Frontal cortex (tissue), 4 donors: ENCODE data around the gene STK24. TPM values are rescaled to one million over a fixed set of nuclear protein-coding genes. Genes with fewer than 3 reads are reported as not detected.
A peak's percentile ranks its signal among the peaks of the same experiment; 100 is the strongest.
"Not testable (repeated sequence)": the region's sequence is repeated elsewhere in the genome, so short reads cannot be mapped to it uniquely, and the experiment has no call there.

Experiments used
- DNase-seq, 2 donors: peaks; one replicate each; pipeline ENCODE4 v3.0.0; 2012; ENCODE audit warnings: low spot score in 2 of 2
- FAIRE-seq: peaks from 2 replicates; lab custom pipeline; 2012; peaks lifted over from hg19 to GRCh38; lab: Jason Lieb, UNC
- total RNA-seq: library from RNA; depleted of rRNA; stranded (reverse); fragments of >200 nt; gene quantifications from one replicate; pipeline ENCODE4 v1.2.3, GENCODE V29; 2014
- donor health status: control.
- donor health status: control.
- donor health status: control.

The STK24 gene
- total RNA-seq: 26.1 TPM

- DNase-seq (peak; percentile 88 to 91), FAIRE-seq (no peak)
Measured at GRCh38 chr13:98576963-98577835, at the start of gene STK24. TSS of gene STK24 (minus strand) at chr13:98577107. CDS start at chr13:98576786, 321 bp downstream.

- no peak for FAIRE-seq
Measured at GRCh38 chr13:98626298-98626935, 49.5 kb upstream of the STK24 start.

DNA sequence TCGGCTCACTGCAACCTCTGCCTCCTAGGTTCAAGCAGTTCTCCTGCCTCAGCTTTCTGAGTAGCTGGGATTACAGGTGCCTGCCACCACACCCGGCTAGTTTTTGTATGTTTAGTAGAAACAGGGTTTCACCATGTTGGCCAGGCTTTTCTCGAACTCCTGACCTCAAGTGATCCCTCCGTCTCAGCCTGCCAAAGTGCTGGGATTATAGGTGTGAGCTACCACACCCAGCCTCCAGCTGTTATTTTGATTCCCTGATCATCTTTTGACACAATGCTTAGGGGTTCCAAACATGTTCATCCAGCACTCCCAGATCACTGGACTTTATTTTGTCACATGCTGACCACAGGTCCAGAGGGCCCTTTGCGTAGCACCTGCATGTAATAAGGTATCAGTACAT is 47.7 kb upstream of the STK24 start:
- DNase-seq, FAIRE-seq: not testable (repeated sequence)

More at GRCh38 chr13:98626298-98626935, 49.5 kb upstream of the STK24 start:
- no peak for DNase-seq

DNA sequence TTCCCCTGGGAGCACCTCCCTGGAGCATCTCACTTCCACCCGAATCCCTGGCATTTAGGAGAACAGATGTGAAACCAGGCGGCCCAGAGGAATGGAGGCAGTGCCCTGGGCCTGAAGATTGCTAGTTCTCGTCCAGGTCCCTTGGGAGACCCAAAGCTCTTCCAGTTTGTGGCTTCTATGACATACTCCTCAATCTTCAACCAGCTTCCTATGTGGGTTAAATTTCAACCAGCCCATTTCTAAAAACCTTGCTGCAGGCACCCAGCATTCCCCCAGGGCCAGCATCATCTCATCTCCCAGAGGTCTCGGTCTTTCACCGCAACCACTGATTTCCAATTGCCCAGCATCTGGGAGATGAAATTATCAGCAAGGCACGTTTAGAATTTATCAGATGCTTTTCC is 46.0 kb upstream of the STK24 start:
- DNase-seq (no peak), FAIRE-seq (no peak)

GRCh38 chr13:98619556-98619955 is 42.6 kb upstream of the STK24 start:
- no peak for DNase-seq
- no peak for FAIRE-seq

GRCh38 chr13:98615595-98615994 is 38.7 kb upstream of the STK24 start:
- not testable (repeated sequence) for DNase-seq, FAIRE-seq

- FAIRE-seq: no peak
- no peak for DNase-seq
Measured at GRCh38 chr13:98613591-98613990, 36.7 kb upstream of the STK24 start.

DNA sequence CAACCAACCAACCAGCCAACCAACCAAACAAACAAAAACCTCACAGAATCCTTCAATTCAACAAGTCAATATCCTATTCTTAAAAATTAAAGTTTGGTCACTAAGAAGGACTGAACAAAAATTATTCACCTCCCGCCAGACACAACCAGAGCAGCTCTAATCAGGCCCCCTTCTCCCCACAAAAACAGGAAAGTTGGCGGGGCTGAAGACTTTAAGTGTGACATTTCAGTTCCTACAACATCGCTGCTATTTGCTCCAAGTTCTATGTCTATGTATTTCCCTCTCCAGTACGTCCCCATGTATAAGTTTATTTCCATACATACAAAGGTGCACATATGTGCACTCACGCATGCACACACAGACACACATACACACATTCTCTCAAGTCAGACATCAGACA is 32.8 kb upstream of the STK24 start:
- DNase-seq (no peak), FAIRE-seq (no peak)

DNA sequence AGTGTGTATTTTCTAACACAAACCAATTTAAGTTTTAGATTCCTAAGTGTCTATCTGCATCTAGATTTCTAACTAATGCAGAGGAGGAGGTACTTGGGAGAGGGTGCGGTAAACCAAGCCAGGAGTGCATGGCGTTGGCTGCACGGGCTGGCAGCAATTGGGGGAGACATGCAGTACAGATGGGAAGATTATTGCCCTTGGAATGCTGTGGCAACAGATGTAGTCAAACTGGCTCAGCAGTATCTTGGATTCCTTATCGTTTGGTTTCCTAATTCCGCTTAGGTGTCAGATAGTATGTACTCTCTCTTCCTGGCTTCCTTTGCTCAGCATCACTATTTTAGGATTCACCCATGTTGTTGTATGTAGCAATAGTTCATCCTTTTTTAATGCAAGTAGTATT is 29.4 kb upstream of the STK24 start:
- FAIRE-seq (no peak), DNase-seq (no peak)

DNA sequence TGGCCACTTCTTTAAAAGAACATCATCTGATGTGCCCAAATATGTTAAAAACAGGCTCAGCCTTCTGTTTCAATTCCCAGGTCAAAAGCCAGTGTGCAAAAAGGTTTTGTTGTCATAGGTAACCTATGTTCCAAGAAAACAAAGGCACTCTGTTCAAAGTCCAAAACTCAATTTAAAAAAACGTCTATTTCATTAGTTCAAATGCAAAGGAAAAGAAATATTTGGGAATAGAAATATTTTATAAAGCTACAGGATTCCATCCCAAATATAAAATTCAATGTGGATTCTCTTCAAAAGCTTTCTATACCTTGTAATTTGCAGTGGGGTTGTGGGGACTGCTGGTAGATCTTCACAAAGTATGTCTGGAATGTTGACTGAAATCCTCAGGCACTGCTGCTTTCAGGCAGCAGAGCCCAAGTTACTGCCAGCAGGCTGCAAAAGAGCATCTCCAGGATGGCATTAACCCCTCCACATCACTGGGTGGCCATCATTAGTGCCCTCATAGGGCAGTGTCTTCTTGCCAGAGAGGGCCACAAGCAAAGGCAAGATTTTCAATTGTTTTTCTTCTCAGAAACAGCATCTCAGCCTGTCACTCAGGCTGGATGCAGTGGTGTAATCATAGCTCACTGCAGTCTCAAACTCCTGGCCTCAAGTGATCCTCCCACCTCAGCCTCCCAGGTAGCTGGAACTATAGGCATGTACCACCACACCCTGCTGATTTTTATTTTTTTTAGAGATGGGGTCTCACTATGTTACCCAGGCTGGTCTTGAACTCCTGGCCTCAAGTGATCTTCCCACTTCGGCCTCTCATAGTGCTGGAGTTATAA is 22.8 kb upstream of the STK24 start:
- FAIRE-seq: no peak
- no peak for DNase-seq

- FAIRE-seq (no peak), DNase-seq (no peak)
Measured at GRCh38 chr13:98598043-98598442, 21.1 kb upstream of the STK24 start.

- no peak for DNase-seq
- no peak for FAIRE-seq
Measured at GRCh38 chr13:98595134-98595533, 18.2 kb upstream of the STK24 start.

DNA sequence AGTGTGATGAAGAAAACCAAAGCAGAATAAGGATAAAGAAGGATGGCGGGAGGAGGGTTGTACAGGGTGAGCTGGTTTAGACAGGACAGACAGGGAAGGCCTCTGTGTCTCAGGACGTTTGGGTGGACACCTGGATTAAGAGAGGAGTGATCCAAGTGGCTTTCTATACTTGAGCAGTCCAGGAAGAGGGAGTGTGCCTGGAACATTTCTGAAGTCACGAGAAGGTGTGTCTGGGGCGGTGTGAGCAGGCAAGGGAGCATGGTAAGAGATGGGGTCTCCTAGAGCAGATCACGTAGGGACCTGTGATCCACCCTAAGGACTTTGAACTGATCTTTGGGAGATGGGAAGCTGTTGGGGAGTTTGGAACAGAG is 15.4 kb upstream of the STK24 start:
- FAIRE-seq: no peak
- no peak for DNase-seq

- FAIRE-seq (no peak), DNase-seq (no peak)
Measured at GRCh38 chr13:98591721-98592361, 14.9 kb upstream of the STK24 start.

- not testable (repeated sequence) for FAIRE-seq, DNase-seq
Measured at GRCh38 chr13:98590471-98590870, 13.6 kb upstream of the STK24 start.

DNA sequence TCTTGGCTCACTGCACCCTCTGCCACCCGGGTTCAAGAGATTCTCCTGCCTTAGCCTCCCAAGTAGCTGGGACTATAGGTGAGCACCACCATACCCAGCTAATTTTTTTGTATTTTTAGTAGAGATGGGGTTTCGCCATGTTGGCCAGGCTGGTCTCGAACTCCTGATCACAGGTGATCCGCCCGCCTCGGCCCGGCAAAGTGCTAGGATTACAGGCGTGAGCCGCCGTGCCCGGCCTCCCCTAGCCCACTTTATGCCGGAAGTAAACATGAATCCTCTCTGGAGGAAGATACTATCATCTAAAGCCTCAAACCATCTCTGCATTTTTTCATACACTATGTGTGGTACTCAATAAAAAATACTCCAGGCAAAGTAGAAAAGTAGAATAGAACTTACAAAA is 12.6 kb upstream of the STK24 start:
- FAIRE-seq: not testable (repeated sequence)

DNA sequence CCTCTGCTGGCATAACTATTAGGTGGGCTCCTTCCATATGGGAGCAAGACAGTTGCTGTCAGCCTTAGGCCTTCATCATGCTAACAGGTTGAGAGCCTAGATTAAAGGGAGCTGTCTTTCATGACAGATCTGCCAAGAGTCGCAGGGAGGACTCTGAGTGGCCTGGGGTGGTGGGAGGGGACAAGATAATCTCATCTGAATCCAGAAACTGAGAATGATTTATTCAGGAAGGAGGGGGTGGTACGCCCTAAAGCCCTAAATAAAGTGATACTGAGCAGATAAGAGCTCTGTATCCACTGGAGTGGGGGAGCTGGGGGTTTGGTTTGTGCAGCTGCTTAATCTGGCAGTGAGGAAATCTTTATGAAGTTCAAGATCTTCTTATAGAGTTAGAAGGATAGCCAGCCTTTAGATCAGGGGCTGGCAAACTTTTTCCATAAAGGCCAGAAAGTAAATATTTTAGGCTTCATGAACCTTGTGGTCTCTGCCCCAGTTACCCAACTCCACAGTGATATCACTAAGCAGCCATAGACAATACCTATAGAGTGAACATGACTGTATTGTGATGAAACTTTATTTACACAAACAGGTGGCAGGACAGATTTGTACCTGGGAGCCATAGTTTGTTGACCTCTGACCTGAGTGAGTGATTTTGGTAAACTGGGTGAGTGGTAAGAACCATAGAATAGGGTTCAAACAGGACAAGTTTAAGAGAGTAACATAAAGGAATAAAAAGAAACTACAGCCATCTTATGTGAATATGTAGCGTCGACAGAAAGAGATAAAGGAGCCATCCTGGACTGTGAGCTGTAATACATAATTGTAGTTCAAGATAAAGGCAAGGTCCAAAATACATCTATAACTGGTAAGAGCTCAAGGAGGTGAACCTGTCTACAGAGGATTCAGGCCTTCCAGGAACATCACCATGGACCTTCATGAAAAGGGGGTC is 9.8 kb upstream of the STK24 start:
- DNase-seq: no peak
- FAIRE-seq: no peak

More for the DNA sequence above, 12.6 kb upstream of the STK24 start:
- DNase-seq: not testable (repeated sequence)

DNA sequence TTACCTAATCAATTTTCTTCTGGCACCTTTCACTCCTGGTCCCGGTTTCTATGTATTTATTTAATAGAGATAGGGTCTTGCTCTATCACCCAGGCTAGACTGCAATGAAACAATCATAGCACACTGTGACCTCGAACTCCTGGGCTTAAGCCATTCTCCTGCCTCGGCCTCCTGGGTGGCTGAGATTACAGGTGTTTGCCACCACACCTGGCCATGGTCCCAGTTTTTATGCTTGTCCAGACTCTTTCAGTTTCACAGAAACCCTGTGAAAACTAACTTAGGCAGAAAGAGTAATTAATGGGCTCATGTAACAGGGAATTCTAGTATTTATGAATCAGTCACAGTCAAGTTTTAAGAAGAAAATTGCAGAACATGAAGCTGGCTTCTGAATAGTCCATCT is 9.0 kb upstream of the STK24 start:
- no peak for FAIRE-seq

GRCh38 chr13:98585398-98585754 is 8.5 kb upstream of the STK24 start:
- no peak for DNase-seq
- FAIRE-seq: no peak

More for the DNA sequence above, 9.0 kb upstream of the STK24 start:
- DNase-seq: no peak
